OCI-LY7 (cell line): ENCODE measurements around the gene ARHGAP6. TPM values are rescaled to one million over a fixed set of nuclear protein-coding genes. Genes with fewer than 3 reads are reported as not detected.

Experiments
- BruUV-seq: library from RNA; stranded (reverse); fragments of 400-500 nt; replicated peaks from 2 replicates; lab custom pipeline; 2021; lab: Mats Ljungman, UMichigan
- CTCF ChIA-PET: fragments of 300-600 bp; sonication (Branson Sonifier 250); formaldehyde crosslinking; loops from one replicate; lab custom pipeline; 2022; ENCODE audit warnings: antibody characterized with exemption; ENCODE audit not compliant: unreplicated experiment; lab: Charles Lee
- POLR2A ChIA-PET: fragments of 300-600 bp; sonication (Branson Sonifier 250); formaldehyde crosslinking; loops from one replicate; lab custom pipeline; 2022; ENCODE audit warnings: antibody characterized with exemption; lab: Charles Lee
- DNase-seq: peaks from one replicate; pipeline ENCODE4 v3.0.0-alpha.2; 2015; ENCODE audit warnings: low spot score
- H2AFZ ChIP-seq: fragments of 200-600 bp; sonication (generic), shearing (Covaris generic); 2 replicates; pipeline ENCODE4 v1.6.1; 2014; ENCODE audit warnings: mild to moderate bottlenecking, antibody characterized with exemption, low read length, moderate library complexity
- H3K27ac ChIP-seq: fragments of 200-600 bp; sonication (generic); 2 replicates; pipeline ENCODE4 v1.5.1; 2014; ENCODE audit warnings: mixed run types, low read depth, mild to moderate bottlenecking, moderate library complexity, low read length, inconsistent platforms; ENCODE audit not compliant: poor library complexity, severe bottlenecking
- H3K36me3 ChIP-seq: fragments of 200-600 bp; sonication (generic); 2 replicates; pipeline ENCODE4 v1.6.1; 2014; ENCODE audit warnings: mild to moderate bottlenecking, antibody characterized with exemption, low read length, moderate library complexity, mixed read lengths; ENCODE audit not compliant: insufficient read depth
- H3K4me1 ChIP-seq: fragments of 200-600 bp; sonication (generic); 2 replicates; pipeline ENCODE4 v1.5.1; 2014; ENCODE audit warnings: mild to moderate bottlenecking, low read length; ENCODE audit not compliant: insufficient read depth, poor library complexity, severe bottlenecking
- H3K4me2 ChIP-seq: fragments of 200-600 bp; sonication (generic); 2 replicates; pipeline ENCODE4 v1.6.1; 2014; ENCODE audit warnings: mild to moderate bottlenecking, low read length
- H3K4me3 ChIP-seq: fragments of 200-600 bp; sonication (generic); 2 replicates; pipeline ENCODE4 v1.5.1; 2014; ENCODE audit warnings: mild to moderate bottlenecking, low read depth, low read length; ENCODE audit not compliant: poor library complexity, severe bottlenecking
- H3K79me2 ChIP-seq: fragments of 200-600 bp; sonication (generic); 2 replicates; pipeline ENCODE4 v1.6.1; 2016; ENCODE audit warnings: low read depth, mild to moderate bottlenecking, low read length, moderate library complexity, mixed read lengths; ENCODE audit not compliant: insufficient read depth
- H3K9me2 ChIP-seq: fragments of 200-600 bp; sonication (generic); 2 replicates; pipeline ENCODE4 v1.6.1; 2016; ENCODE audit warnings: mild to moderate bottlenecking, low read length, mixed read lengths; ENCODE audit not compliant: insufficient read depth
- H3K9me3 ChIP-seq: fragments of 200-600 bp; sonication (generic); 2 replicates; pipeline ENCODE4 v1.6.1; 2014; ENCODE audit warnings: mild to moderate bottlenecking, mixed run types, low read length, mixed read lengths
- H4K20me1 ChIP-seq: fragments of 200-600 bp; sonication (generic); 2 replicates; pipeline ENCODE4 v1.6.1; 2014; ENCODE audit warnings: mild to moderate bottlenecking, antibody characterized with exemption, low read length, moderate library complexity, mixed read lengths; ENCODE audit not compliant: insufficient read depth
- CTCF ChIP-seq: fragments of 200-600 bp; sonication (generic); conservative IDR thresholded peaks from 2 replicates; pipeline ENCODE4 v1.5.1; 2014; ENCODE audit warnings: mild to moderate bottlenecking, antibody characterized with exemption, low read length, moderate library complexity, mixed read lengths
- EZH2phosphoT487 ChIP-seq: fragments of 200-600 bp; sonication (generic); IDR thresholded peaks from 2 replicates; pipeline ENCODE4 v1.6.1; 2018; ENCODE audit warnings: low read depth, borderline replicate concordance, mild to moderate bottlenecking, mixed run types, antibody characterized with exemption, low read length, moderate library complexity, mixed read lengths
- intact Hi-C: fragments of 100-400 bp; cut with micrococcal nuclease; formaldehyde crosslinking; loops from one replicate; pipeline ENCODE4 v1.10.0; 2022; ENCODE audit not compliant: unreplicated experiment
- total RNA-seq, 2 experiments: library from RNA; depleted of rRNA in 1 of 2; stranded (reverse); fragments of >200 nt in 1 of 2; shearing (Covaris generic) in 1 of 2; gene quantifications; 2 replicates each; pipeline ENCODE4 v1.2.3, GENCODE V29; 2014 to 2022

The ARHGAP6 gene
- total RNA-seq, 2 experiments from 2014 or later = not detected

- H3K36me3 ChIP-seq = no peaks in the 10 kb centered on the region
- BruUV-seq = no TSS peak
- no peaks in the 10 kb centered on the region for H3K9me2 ChIP-seq
- no peak overlapping the region for H3K4me2 ChIP-seq
- CTCF ChIA-PET = no interaction called here
- POLR2A ChIA-PET = interaction anchor here (0.6 kb wide), 1 partner anchor 10 kb away, joined by 4 read pairs; no protein-coding TSS in a partner anchor
- H3K9me3 ChIP-seq = no peaks in the 10 kb centered on the region
- peaks cover 14% of the 10 kb centered on the region for H3K4me1 ChIP-seq
- H2AFZ ChIP-seq = no peak overlapping the region
- H4K20me1 ChIP-seq = no peaks in the 10 kb centered on the region
- intact Hi-C loops = no loop called here
- H3K79me2 ChIP-seq = no peaks in the 10 kb centered on the region
- no peak overlapping the region for H3K4me3 ChIP-seq
- H3K27ac ChIP-seq = no peak overlapping the region
- no peak for DNase-seq
- no peak for TF ChIP-seq CTCF
- TF ChIP-seq EZH2phosphoT487 = no peak
These were observed 310.3 kb downstream of the ARHGAP6 start for GRCh38 chrX:11355259-11355909.

- ChIA-PET CTCF (no interaction called here), POLR2A (no interaction called here)
- Histone ChIP-seq H3K9me3 (no peaks in the 10 kb centered on the region), H4K20me1 (no peaks in the 10 kb centered on the region), H3K27ac (no peak overlapping the region), H3K79me2 (no peaks in the 10 kb centered on the region), H3K36me3 (no peaks in the 10 kb centered on the region), H2AFZ (no peak overlapping the region), H3K4me3 (no peak overlapping the region), H3K4me1 (peaks cover 17% of the 10 kb centered on the region), H3K9me2 (no peaks in the 10 kb centered on the region), H3K4me2 (no peak overlapping the region)
- no peak for TF ChIP-seq CTCF
- no peak for TF ChIP-seq EZH2phosphoT487
- BruUV-seq = no TSS peak
- intact Hi-C loops = no loop called here
- DNase-seq = no peak
These were observed 313.4 kb downstream of the ARHGAP6 start for GRCh38 chrX:11352296-11352741.
